Fibroblast of lung (primary cell): ENCODE measurements around the gene TCFL5.

Experiments used
- CTCF ChIP-seq, 2 donors: IDR thresholded peaks in 1 of 2; conservative IDR thresholded peaks in 1 of 2; 1 replicate in 1 of 2; 2 replicates in 1 of 2; pipeline ENCODE4 v1.5.1; 2011 to 2012; ENCODE audit warnings: low read length in 2 of 2, control low read depth in 1 of 2, inconsistent platforms in 1 of 2, low read depth in 1 of 2, mild to moderate bottlenecking in 1 of 2
- EZH2 ChIP-seq: IDR thresholded peaks from 2 replicates; pipeline ENCODE4 v1.5.1; 2012; ENCODE audit warnings: low read length, control low read depth, mild to moderate bottlenecking; ENCODE audit errors: missing control alignments

- TF ChIP-seq CTCF (conservative IDR thresholded peaks at IDR 0.05 in 1 of 2, IDR thresholded peaks at IDR 0.05 in 1 of 2; ENCODE audit: low read depth in 1 of 2, low read length in 2 of 2) (no peak), EZH2 (no peak)
Observed at GRCh38 chr20:62837790-62838127, 23.9 kb downstream of the TCFL5 start.
